GM18505 (cell line): Measurements from ENCODE around the gene NDUFS1.

Experiments used
- ATAC-seq: cut with Tn5 transposase; IDR thresholded peaks from one replicate; pipeline ENCODE4 v1.9.1; 2021; ENCODE audit not compliant: unreplicated experiment
- POLR2A ChIP-seq: IDR thresholded peaks from 4 replicates; pipeline ENCODE4 v1.6.1; 2011; ENCODE audit warnings: borderline replicate concordance; ENCODE audit not compliant: insufficient read depth, insufficient read length; ENCODE audit errors: extremely low read depth

NDUFS1 gene

GRCh38 chr2:206096876-206097275, 62.4 kb downstream of the NDUFS1 start:
- no peak for ATAC-seq

GRCh38 chr2:206095536-206096332, 63.5 kb downstream of the NDUFS1 start:
- no peak for TF ChIP-seq POLR2A
- ATAC-seq: no peak

More at GRCh38 chr2:206096876-206097275, 62.4 kb downstream of the NDUFS1 start:
- no peak for TF ChIP-seq POLR2A

GRCh38 chr2:206092297-206092696, 66.9 kb downstream of the NDUFS1 start:
- TF ChIP-seq POLR2A: no peak
- ATAC-seq: no peak

- no peak for ATAC-seq
Observed at GRCh38 chr2:206088248-206088647, 71.0 kb downstream of the NDUFS1 start.

GRCh38 chr2:206086716-206087350, 72.4 kb downstream of the NDUFS1 start:
- ATAC-seq: no peak
- TF ChIP-seq POLR2A: no peak

More at GRCh38 chr2:206088248-206088647, 71.0 kb downstream of the NDUFS1 start:
- no peak for TF ChIP-seq POLR2A

- peak; percentile 79 for ATAC-seq
- peak; percentile 78 for TF ChIP-seq POLR2A
Observed at GRCh38 chr2:206085742-206086445, 73.3 kb downstream of the NDUFS1 start, which contains the start of gene INO80D. TSS of gene INO80D (minus strand) at chr2:206086174. CDS start at chr2:206063016, 23,158 bp downstream.

- peak; percentile 28 for TF ChIP-seq POLR2A
- ATAC-seq: peak; percentile 38
Observed at GRCh38 chr2:206084870-206085741, 74.1 kb downstream of the NDUFS1 start.

GRCh38 chr2:206084439-206084869, 74.8 kb downstream of the NDUFS1 start:
- TF ChIP-seq POLR2A: peak; percentile 11
- no peak for ATAC-seq

GRCh38 chr2:206083602-206084438, 75.4 kb downstream of the NDUFS1 start:
- peak; percentile 16 for TF ChIP-seq POLR2A
- no peak for ATAC-seq

- TF ChIP-seq POLR2A: no peak
- ATAC-seq: no peak
Observed at GRCh38 chr2:206082298-206082843, 76.9 kb downstream of the NDUFS1 start.

- TF ChIP-seq POLR2A: no peak
- ATAC-seq: no peak
Observed at GRCh38 chr2:206080927-206081326, 78.3 kb downstream of the NDUFS1 start.
